HL-60 (cell line): ENCODE results near the gene PTPN1.

Source experiments
- DNase-seq, 2 experiments: peaks; one replicate each; pipeline ENCODE4 v3.0.0-alpha.2; 2010 to 2020; ENCODE audit warnings: low read depth in 1 of 2, low spot score in 1 of 2
- H3K27ac ChIP-seq: fragments of 250-450 bp; sonication (Bioruptor Pico); replicated peaks from 2 replicates; pipeline ENCODE4 v1.5.1; 2020; ENCODE audit warnings: mild to moderate bottlenecking, moderate library complexity
- H3K27me3 ChIP-seq: fragments of 250-450 bp; sonication (Bioruptor Pico); 2 replicates; pipeline ENCODE4 v1.5.1; 2021; ENCODE audit warnings: mild to moderate bottlenecking, moderate library complexity; ENCODE audit not compliant: insufficient read depth, poor library complexity, severe bottlenecking
- H3K4me3 ChIP-seq: replicated peaks from 2 replicates; pipeline ENCODE4 v1.5.1; 2011; ENCODE audit warnings: mild to moderate bottlenecking, control low read depth, low read length; ENCODE audit not compliant: insufficient read depth
- CTCF ChIP-seq: IDR thresholded peaks from one replicate; pipeline ENCODE4 v1.5.1; 2011; ENCODE audit warnings: low read length, control low read depth, inconsistent platforms; ENCODE audit not compliant: insufficient read depth
- GABPA ChIP-seq: IDR thresholded peaks from 2 replicates; pipeline ENCODE4 v1.6.1; 2012; ENCODE audit warnings: low read depth
- POLR2AphosphoS5 ChIP-seq: IDR thresholded peaks from 2 replicates; pipeline ENCODE4 v1.6.1; 2012; ENCODE audit warnings: low read depth
- SPI1 ChIP-seq: IDR thresholded peaks from 2 replicates; pipeline ENCODE4 v1.6.1; 2012; ENCODE audit warnings: low read depth, mild to moderate bottlenecking, borderline replicate concordance
- TF ChIP-seq, protein P1 (sequence below): IDR thresholded peaks from 2 replicates; pipeline ENCODE4 v1.6.1; 2012; ENCODE audit warnings: low read depth; ENCODE audit not compliant: insufficient replicate concordance

The PTPN1 gene

DNA sequence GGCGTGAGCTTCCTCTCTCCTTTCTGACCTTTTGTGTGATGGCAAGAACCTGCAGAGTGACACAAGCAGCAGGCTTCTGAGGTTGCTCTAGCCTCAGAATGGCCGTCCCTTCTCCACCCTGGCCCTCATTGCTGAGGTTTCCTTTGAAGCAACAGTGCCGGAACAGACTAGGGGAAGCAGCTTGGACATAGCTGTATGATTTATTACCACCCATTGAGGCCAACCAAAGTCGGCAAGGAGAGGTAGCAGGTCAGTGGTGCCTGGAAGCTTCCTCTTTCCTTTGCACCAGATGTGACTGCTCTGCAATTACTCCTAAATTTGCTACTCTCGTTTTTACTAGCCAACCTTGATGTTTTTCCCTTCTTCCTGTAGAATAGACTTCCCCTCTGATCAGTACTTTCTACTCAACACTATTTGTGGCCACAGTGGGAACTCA, 31.4 kb downstream of the PTPN1 start:
- peak; percentile 56 to 87 for DNase-seq
- no peak for TF ChIP-seq CTCF
- TF ChIP-seq SPI1 = peak; percentile 35; the same call in 1 of the 2 replicates
- TF ChIP-seq POLR2AphosphoS5 = peak; percentile 74
- TF ChIP-seq GABPA = no peak
- H3K4me3 ChIP-seq = no peak overlapping the region

GRCh38 chr20:50543326-50543725, 33.1 kb downstream of the PTPN1 start:
- Histone ChIP-seq H3K4me3 (no peak overlapping the region), H3K27ac (no peak overlapping the region), H3K27me3 (no peaks in the 10 kb centered on the region)
- no peak for DNase-seq
- TF ChIP-seq CTCF (no peak), POLR2AphosphoS5 (no peak), GABPA (no peak), SPI1 (no peak)
- TF ChIP-seq, protein P1, sequence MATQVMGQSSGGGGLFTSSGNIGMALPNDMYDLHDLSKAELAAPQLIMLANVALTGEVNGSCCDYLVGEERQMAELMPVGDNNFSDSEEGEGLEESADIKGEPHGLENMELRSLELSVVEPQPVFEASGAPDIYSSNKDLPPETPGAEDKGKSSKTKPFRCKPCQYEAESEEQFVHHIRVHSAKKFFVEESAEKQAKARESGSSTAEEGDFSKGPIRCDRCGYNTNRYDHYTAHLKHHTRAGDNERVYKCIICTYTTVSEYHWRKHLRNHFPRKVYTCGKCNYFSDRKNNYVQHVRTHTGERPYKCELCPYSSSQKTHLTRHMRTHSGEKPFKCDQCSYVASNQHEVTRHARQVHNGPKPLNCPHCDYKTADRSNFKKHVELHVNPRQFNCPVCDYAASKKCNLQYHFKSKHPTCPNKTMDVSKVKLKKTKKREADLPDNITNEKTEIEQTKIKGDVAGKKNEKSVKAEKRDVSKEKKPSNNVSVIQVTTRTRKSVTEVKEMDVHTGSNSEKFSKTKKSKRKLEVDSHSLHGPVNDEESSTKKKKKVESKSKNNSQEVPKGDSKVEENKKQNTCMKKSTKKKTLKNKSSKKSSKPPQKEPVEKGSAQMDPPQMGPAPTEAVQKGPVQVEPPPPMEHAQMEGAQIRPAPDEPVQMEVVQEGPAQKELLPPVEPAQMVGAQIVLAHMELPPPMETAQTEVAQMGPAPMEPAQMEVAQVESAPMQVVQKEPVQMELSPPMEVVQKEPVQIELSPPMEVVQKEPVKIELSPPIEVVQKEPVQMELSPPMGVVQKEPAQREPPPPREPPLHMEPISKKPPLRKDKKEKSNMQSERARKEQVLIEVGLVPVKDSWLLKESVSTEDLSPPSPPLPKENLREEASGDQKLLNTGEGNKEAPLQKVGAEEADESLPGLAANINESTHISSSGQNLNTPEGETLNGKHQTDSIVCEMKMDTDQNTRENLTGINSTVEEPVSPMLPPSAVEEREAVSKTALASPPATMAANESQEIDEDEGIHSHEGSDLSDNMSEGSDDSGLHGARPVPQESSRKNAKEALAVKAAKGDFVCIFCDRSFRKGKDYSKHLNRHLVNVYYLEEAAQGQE = no peak

More for the DNA sequence above, 31.4 kb downstream of the PTPN1 start:
- Histone ChIP-seq H3K27ac (peak overlapping the region; percentile 34), H3K27me3 (no peaks in the 10 kb centered on the region)

GRCh38 chr20:50545126-50545525, 34.9 kb downstream of the PTPN1 start:
- Histone ChIP-seq H3K4me3 (no peak overlapping the region), H3K27ac (no peak overlapping the region), H3K27me3 (no peaks in the 10 kb centered on the region)
- no peak for TF ChIP-seq CTCF
- no peak for TF ChIP-seq POLR2AphosphoS5
- no peak for TF ChIP-seq GABPA
- TF ChIP-seq SPI1 = no peak
- TF ChIP-seq, protein P1 = no peak
- DNase-seq = no peak
